K562 (cell line): ENCODE measurements around the gene CFAP53.

Source experiments
- ATF2 ChIP-seq: sonication (generic); formaldehyde crosslinking; IDR thresholded peaks from 2 replicates; pipeline ENCODE4 v1.8.1; 2022; ENCODE audit warnings: missing genetic modification reagents
- EP300 ChIP-seq: IDR thresholded peaks from 2 replicates; pipeline ENCODE4 v1.6.1; 2012; ENCODE audit warnings: low read length, improper control_type of control experiment
- FOXA1 ChIP-seq: fragments of 450-650 bp; IDR thresholded peaks from 2 replicates; pipeline ENCODE4 v1.6.1; 2016; ENCODE audit warnings: mild to moderate bottlenecking, borderline replicate concordance
- PRDM10 ChIP-seq: fragments of 450-650 bp; IDR thresholded peaks from 2 replicates; pipeline ENCODE4 v1.6.1; 2018; ENCODE audit not compliant: partially characterized antibody
- TEAD1 ChIP-seq, 2 experiments: fragments of 450-650 bp in 1 of 2; sonication (generic) in 1 of 2; formaldehyde crosslinking; IDR thresholded peaks; 2 replicates each; pipeline versions ENCODE4 v1.4.0 to v1.8.0; 2020 to 2022; ENCODE audit warnings: mild to moderate bottlenecking in 2 of 2, missing genetic modification reagents in 1 of 2
- ZNF668 ChIP-seq: fragments of 250-450 bp; sonication (Bioruptor Pico); IDR thresholded peaks from 2 replicates; pipeline ENCODE4 v1.8.0; 2022; ENCODE audit warnings: mild to moderate bottlenecking, inconsistent platforms

- no peak for TF ChIP-seq ATF2 (CRISPR knock-in tag)
- TF ChIP-seq PRDM10 = no peak
- no peak for TF ChIP-seq ZNF668 (CRISPR knock-in tag)
- TF ChIP-seq EP300 = no peak
- no peak for TF ChIP-seq TEAD1 (CRISPR knock-in tag; IDR thresholded peaks at IDR 0.05)
- no peak for TF ChIP-seq FOXA1
Observed at GRCh38 chr18:50274044-50274442, 7.7 kb upstream of the CFAP53 start.
